HT-29 (cell line): Measurements from ENCODE around the gene NOCT. TPM values are rescaled to one million over a fixed set of nuclear protein-coding genes. Genes with fewer than 3 reads are reported as not detected.
"Not testable (repeated sequence)": the region's sequence is repeated elsewhere in the genome, so short reads cannot be mapped to it uniquely, and the experiment has no call there.

Source experiments
- DNase-seq: peaks from one replicate; pipeline ENCODE4 v3.0.0-alpha.2; 2015; ENCODE audit warnings: low spot score
- small RNA-seq: library from RNA; depleted of rRNA; stranded (forward); fragments of <200 nt; gene quantifications from one replicate; pipeline ENCODE3, GENCODE V24; 2014
- total RNA-seq: library from RNA; depleted of rRNA; stranded (reverse); fragments of >200 nt; shearing (Covaris generic); gene quantifications from 2 replicates; pipeline ENCODE4 v1.2.3, GENCODE V29; 2014; rRNA removed

NOCT gene
- total RNA-seq, 1 experiment from 2014 or later = 26.0 TPM

DNA sequence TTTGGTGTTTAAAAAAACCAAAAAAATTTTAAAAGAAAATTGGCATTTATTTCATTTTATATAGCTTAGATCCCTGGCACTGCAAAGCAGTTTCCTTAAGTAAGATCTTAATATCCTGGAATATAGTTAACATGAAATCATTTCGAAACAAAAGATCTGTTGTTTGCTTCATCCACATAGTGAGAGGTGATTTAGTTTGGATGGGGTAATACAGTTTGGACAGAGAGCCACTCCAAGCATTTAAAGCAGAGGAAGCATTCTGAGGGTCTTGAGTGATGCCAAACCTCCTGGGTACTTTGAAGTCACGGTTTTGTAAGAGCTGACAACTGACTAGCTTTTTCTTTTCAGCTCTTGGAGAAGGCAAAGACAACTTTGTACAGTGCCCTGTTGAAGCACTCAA lies 28.7 kb downstream of the NOCT start:
- no peak for DNase-seq

DNA sequence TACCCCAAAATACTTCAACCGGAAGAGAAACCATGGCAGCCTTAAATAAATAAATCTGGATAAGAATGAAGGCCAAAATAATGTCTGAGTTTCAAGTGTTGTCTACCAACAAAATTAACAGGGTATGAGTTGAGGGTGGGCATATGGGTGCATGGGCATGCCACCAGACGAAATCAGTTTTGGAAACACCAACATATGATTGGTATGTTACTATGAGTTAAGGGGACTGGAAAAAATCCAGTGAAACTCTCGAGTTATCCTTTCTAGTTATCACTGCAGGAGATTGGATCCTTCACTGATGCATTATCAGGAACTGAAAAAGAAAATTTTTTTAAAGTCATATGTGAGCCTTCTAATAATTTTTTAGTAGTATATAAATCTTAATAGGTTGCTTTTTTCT lies 32.4 kb downstream of the NOCT start:
- DNase-seq = no peak

GRCh38 chr4:139050446-139050845 lies 34.9 kb downstream of the NOCT start:
- no peak for DNase-seq

DNA sequence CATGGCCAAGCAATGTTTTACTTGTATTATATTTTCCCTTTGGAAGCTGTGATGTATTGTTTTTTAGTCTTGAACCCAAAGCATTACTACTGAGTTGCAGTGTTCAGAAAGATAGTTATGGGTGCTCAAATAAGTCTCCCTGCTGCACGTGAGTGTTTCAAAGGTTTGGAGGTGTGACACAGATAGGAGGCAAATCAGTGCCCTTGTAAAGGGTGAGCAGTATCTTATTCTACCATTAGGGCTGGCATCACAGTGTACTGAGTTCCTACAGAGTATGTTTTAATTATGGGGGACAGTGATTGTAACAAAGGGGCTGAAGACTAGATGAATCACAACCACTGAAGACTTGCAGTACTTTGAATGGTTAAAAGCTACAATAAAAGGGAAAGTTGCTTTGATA lies 38.3 kb downstream of the NOCT start:
- no peak for DNase-seq

- DNase-seq = no peak
Measured at GRCh38 chr4:139054791-139055505, 39.4 kb downstream of the NOCT start.

- not testable (repeated sequence) for DNase-seq
Measured at GRCh38 chr4:139059026-139059425, 43.4 kb downstream of the NOCT start.

- DNase-seq = no peak
Measured at GRCh38 chr4:139060591-139060990, 45.0 kb downstream of the NOCT start.

GRCh38 chr4:139076016-139076744 lies 60.6 kb downstream of the NOCT start:
- DNase-seq = no peak

- no peak for DNase-seq
Measured at GRCh38 chr4:139077567-139078355, 62.2 kb downstream of the NOCT start.

GRCh38 chr4:139078926-139079325 lies 63.3 kb downstream of the NOCT start:
- DNase-seq = no peak

- DNase-seq = peak; percentile 97
Measured at GRCh38 chr4:139082750-139083606, 67.4 kb downstream of the NOCT start.

DNA sequence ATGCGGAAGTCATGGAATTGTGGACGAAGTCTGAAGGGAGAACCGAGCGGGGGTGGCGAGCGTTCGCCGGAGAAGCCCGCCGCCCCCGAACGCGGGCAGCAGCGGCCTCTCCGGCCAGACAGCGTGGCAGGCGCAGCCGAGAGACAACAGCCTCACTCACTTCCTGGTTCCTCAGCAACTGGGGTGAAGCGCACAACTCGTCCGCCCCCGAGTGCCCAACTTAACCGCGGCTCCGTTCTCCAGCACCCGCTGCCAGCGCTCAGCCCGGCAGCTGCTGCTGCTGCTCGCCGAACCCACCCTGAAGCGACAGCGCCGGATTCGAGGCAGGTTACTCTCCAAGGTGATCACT lies 68.0 kb downstream of the NOCT start:
- peak; percentile 78 for DNase-seq

DNA sequence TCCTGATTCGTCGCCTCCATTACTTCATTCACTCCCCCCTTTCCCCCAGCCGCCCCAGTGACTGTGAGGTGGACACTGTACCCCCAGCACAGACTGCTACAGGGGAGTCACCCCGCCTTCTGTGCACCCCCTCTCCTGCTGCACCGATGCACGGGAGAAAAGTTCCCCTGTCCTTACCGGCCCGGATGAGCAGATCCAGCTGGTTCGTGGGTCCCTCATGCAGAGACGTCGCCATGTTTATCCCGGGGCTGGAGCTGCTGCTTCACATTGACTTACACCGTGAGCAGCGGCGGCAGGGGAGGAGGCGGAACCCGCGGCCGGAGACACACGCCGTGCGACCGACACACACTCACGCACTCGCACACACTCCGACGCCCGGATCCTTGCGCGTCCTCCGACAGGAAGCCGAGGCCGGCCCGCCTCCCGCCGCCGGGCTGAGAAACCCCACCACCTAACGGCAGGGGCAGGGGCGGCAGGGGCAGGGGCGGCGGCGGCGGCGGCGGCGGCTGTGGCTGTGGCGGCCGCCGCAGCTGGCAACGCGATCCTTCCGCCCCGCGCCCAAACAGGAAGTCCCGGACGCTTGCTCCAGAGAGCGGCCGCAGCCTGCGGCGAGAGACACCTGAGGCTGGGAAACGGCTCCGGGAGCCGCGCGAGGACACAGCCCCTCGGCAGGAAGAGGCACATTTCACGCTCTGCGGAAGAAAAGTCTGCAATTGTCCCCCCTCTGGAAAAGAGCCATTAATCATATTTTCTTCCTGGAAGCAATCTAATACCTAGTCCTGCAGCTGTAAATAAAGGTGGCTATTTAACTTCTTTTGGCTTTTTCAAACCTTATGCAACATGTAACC lies 68.6 kb downstream of the NOCT start:
- DNase-seq = peak; percentile 86

DNA sequence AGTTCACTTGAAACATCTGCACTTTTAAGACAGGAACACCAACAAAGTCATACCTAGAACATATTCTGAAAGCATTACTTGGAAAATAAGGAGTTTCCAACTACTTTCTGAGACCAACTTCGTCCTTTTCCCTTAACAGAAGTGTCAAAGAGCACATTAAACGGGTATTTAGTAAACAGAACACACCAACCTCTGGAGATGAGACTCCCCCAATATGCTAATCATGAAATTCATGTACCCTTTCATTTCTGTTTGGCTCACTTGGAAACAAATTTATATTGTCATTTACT lies 69.2 kb downstream of the NOCT start:
- DNase-seq = peak; percentile 59

- peak; percentile 40 for DNase-seq
Measured at GRCh38 chr4:139085141-139085540, 69.6 kb downstream of the NOCT start.

DNA sequence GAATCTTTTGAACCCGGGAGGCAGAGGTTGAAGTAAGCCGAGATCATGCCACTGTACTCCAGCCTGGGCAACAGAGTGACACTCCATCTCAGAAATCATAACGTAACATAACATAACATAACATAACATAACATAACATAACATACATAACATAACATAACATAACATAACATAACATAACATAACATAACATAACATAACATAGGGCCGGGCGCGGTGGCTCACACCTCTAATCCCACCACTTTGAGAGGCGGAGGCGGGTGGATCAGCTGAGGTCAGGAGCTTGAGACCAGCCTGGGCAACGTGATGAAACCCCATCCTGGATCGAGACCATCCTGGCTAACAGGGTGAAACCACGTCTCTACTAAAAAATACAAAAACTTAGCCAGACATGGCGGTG lies 76.7 kb downstream of the NOCT start:
- DNase-seq = no peak

Small RNA genes lying within 50 kb of the gene (small RNA-seq; reads per million reads assigned to genes)
- gene RNU6-531P = not detected

Other genes starting within 250 kb of the NOCT start
- 18.6 and 20.6 TPM in 2 replicates for gene ELF2, start 161.4 kb downstream of the NOCT start, total RNA-seq